HT-29 (cell line): ENCODE results near the gene FAM168A. TPM values are rescaled to one million over a fixed set of nuclear protein-coding genes. Genes with fewer than 3 reads are reported as not detected.

Experiments
- DNase-seq: peaks from one replicate; pipeline ENCODE4 v3.0.0-alpha.2; 2015; ENCODE audit warnings: low spot score
- total RNA-seq: library from RNA; depleted of rRNA; stranded (reverse); fragments of >200 nt; shearing (Covaris generic); gene quantifications from 2 replicates; pipeline ENCODE4 v1.2.3, GENCODE V29; 2014

FAM168A gene
- total RNA-seq, 1 experiment from 2014 or later: 8.1 TPM

- no peak for DNase-seq
These were observed 77.4 kb downstream of the FAM168A start for GRCh38 chr11:73520353-73521061.

- no peak for DNase-seq
These were observed 78.6 kb downstream of the FAM168A start for GRCh38 chr11:73519266-73519665.

- no peak for DNase-seq
These were observed 79.7 kb downstream of the FAM168A start for GRCh38 chr11:73518195-73518594.

GRCh38 chr11:73516080-73516479 is 81.8 kb downstream of the FAM168A start:
- no peak for DNase-seq

GRCh38 chr11:73513707-73514106 is 84.2 kb downstream of the FAM168A start:
- no peak for DNase-seq

- DNase-seq: no peak
These were observed 87.0 kb downstream of the FAM168A start for GRCh38 chr11:73510877-73511276.

GRCh38 chr11:73510106-73510505 is 87.8 kb downstream of the FAM168A start:
- DNase-seq: no peak

- no peak for DNase-seq
These were observed 88.7 kb downstream of the FAM168A start for GRCh38 chr11:73509188-73509587.

GRCh38 chr11:73508243-73509176 is 89.4 kb downstream of the FAM168A start:
- no peak for DNase-seq

- DNase-seq: no peak
These were observed 90.8 kb downstream of the FAM168A start for GRCh38 chr11:73507086-73507485.

GRCh38 chr11:73506038-73506437 is 91.9 kb downstream of the FAM168A start:
- no peak for DNase-seq

GRCh38 chr11:73498343-73498742 is 99.6 kb downstream of the FAM168A start:
- DNase-seq: no peak

- DNase-seq: no peak
These were observed 101.8 kb downstream of the FAM168A start for GRCh38 chr11:73496134-73496533.

GRCh38 chr11:73495731-73496130 is 102.2 kb downstream of the FAM168A start:
- no peak for DNase-seq

- DNase-seq: no peak
These were observed 103.8 kb downstream of the FAM168A start for GRCh38 chr11:73493956-73494598.

GRCh38 chr11:73481626-73482025 is 116.3 kb downstream of the FAM168A start:
- no peak for DNase-seq

GRCh38 chr11:73480677-73481076 is 117.2 kb downstream of the FAM168A start:
- no peak for DNase-seq

GRCh38 chr11:73478737-73479347 is 119.1 kb downstream of the FAM168A start:
- peak; percentile 70 for DNase-seq

- no peak for DNase-seq
These were observed 120.4 kb downstream of the FAM168A start for GRCh38 chr11:73477518-73477917.

- DNase-seq: no peak
These were observed 122.3 kb downstream of the FAM168A start for GRCh38 chr11:73475549-73476095.

- no peak for DNase-seq
These were observed 124.7 kb downstream of the FAM168A start for GRCh38 chr11:73473252-73473651.
